Measurements from ENCODE around the gene ZDHHC8.

- no peak for TF ChIP-seq CTCF (IDR thresholded peaks at IDR 0.05)
- TF ChIP-seq POLR2A (IDR thresholded peaks at IDR 0.05): no peak
Observed at GRCh38 chr22:20165913-20166312, 34.3 kb downstream of the ZDHHC8 start.
